Hematopoietic multipotent progenitor cell (in vitro differentiated cells): ENCODE data around the gene CYGB. TPM values are rescaled to one million over a fixed set of nuclear protein-coding genes. Genes with fewer than 3 reads are reported as not detected.

Experiments used
- DNase-seq, 3 donors: peaks; one replicate each; pipeline ENCODE4 v3.0.0-alpha.2; 2011 to 2015; ENCODE audit warnings: low read depth in 2 of 3, low spot score in 2 of 3
- small RNA-seq: library from RNA; depleted of rRNA; stranded (forward); fragments of <200 nt; gene quantifications from one replicate; pipeline ENCODE3, GENCODE V24; 2012
- total RNA-seq: library from RNA; depleted of rRNA; stranded (reverse); fragments of >200 nt; gene quantifications from one replicate; pipeline ENCODE4 v1.2.3, GENCODE V29; 2012

CYGB gene
- total RNA-seq, 1 donor, result 1.1 TPM

- DNase-seq, result no peak
Measured at GRCh38 chr17:76487451-76488192, 49.9 kb downstream of the CYGB start.

- DNase-seq, result no peak
Measured at GRCh38 chr17:76485569-76485968, 51.9 kb downstream of the CYGB start.

- DNase-seq, result no peak
Measured at GRCh38 chr17:76484228-76484725, 53.2 kb downstream of the CYGB start.

- DNase-seq, result peak in 1 of 3 donors; percentile 33
Measured at GRCh38 chr17:76481071-76481655, 56.3 kb downstream of the CYGB start.

GRCh38 chr17:76480632-76481031 is 56.9 kb downstream of the CYGB start:
- peak in 1 of 3 donors; percentile 66 for DNase-seq

- DNase-seq, result peak in 1 of 3 donors; percentile 31
Measured at GRCh38 chr17:76479515-76480060, 57.9 kb downstream of the CYGB start.

GRCh38 chr17:76478730-76479514 is 58.6 kb downstream of the CYGB start:
- DNase-seq, result no peak

DNA sequence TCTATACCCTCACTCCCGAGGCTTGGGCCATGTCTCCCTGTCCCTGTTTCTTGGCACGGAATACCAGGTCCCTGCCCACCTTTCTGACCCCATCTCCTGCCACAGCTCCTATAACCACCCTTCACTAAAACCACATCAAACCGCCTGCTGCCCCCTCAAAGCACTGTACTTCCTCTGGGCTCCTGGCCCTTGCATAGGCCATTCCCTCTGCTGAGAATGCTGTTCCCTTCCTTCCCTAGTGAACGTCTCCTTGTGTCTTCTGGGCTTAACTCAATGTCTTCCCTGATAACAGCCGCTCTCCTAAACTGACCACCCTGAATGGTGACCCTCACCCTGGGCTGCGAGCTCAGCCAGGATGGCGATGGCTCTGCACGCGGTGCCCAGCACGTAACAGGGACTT is 59.4 kb downstream of the CYGB start:
- DNase-seq, result no peak

- no peak for DNase-seq
Measured at GRCh38 chr17:76477576-76477975, 59.9 kb downstream of the CYGB start.

Small RNA genes lying within 50 kb of the gene (small RNA-seq; reads per million reads assigned to genes)
- gene SNORD1A (not detected), gene SNORD1B (8,179 reads per million, percentile 100 among the genes with 10 or more reads in this experiment)

Other genes with a start within 250 kb of the CYGB start
- 3.0 TPM for gene QRICH2, start 229.4 kb downstream of the CYGB start, total RNA-seq
- 39.6 TPM for gene PRPSAP1, start 183.8 kb downstream of the CYGB start, total RNA-seq
- gene SPHK1, start 153.1 kb downstream of the CYGB start, total RNA-seq, result 7.5 TPM
- gene UBE2O, start 84.6 kb downstream of the CYGB start, total RNA-seq, result 46.3 TPM
- gene AANAT, start 70.1 kb downstream of the CYGB start, total RNA-seq, result under 0.01 TPM
- gene RHBDF2, start 36.3 kb downstream of the CYGB start, total RNA-seq, result 13.7 TPM
- gene PRCD, start 2.3 kb upstream of the CYGB start, total RNA-seq, result 0.81 TPM
- gene ST6GALNAC2, start 48.2 kb upstream of the CYGB start, total RNA-seq, result 0.81 TPM
- 1.6 TPM for gene ST6GALNAC1, start 106.0 kb upstream of the CYGB start, total RNA-seq
- 3.2 TPM for gene MXRA7, start 173.3 kb upstream of the CYGB start, total RNA-seq
- gene JMJD6, start 188.9 kb upstream of the CYGB start, total RNA-seq, result 16.7 TPM
- 43.4 TPM for gene METTL23, start 189.1 kb upstream of the CYGB start, total RNA-seq
- gene SRSF2, start 199.6 kb upstream of the CYGB start, total RNA-seq, result 375 TPM
- gene MFSD11, start 200.4 kb upstream of the CYGB start, total RNA-seq, result 26.7 TPM